ENCODE results near the gene ORM2. TPM values are rescaled to one million over a fixed set of nuclear protein-coding genes. Genes with fewer than 3 reads are reported as not detected.
A peak's percentile ranks its signal among the peaks of the same experiment; 100 is the strongest.

ORM2 gene
- total RNA-seq, 1 donor from 2014 or later, result not detected

DNA sequence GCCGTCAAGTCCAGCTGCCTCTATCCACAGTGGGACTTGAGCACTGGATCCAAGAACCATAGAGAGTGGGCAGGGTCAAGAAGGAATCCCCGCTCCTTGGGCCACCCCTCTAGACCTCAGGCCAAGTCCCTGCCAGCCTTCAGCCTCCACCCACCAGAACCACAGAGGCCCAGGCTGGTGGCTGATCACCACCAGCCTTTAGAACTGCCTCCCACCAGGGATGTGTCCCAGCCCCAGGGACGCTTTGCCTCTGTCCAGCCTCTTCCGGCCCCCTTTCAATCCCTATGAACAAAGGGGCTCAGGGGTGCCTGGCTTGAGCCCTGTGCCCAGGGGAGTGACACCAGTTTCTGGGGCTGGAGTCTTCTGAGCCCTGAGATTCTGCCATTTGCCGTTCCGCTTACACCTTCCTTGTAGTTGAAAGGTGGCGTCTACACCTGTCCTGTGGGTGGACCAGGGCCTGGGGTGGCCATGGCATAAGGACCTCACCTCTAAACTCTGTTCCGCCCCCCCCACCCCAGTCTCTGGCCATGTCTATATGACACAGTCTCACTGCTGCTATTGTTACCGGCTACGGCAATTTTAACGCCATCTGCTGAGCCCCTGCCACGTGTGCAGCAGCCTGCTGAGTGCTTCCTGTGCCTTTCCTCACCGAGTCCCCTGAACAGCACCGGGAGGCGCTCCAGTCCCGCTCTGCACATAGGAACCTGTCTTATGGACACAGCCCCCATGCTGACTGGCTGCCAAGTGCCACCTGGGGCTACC, 42.5 kb upstream of the ORM2 start:
- DNase-seq (ENCODE audit: low spot score), result peak; percentile 68
- peak overlapping the region; percentile 87 for H3K27ac Mint-ChIP-seq (ENCODE audit: unreplicated experiment)
- TF ChIP-seq, protein P1, sequence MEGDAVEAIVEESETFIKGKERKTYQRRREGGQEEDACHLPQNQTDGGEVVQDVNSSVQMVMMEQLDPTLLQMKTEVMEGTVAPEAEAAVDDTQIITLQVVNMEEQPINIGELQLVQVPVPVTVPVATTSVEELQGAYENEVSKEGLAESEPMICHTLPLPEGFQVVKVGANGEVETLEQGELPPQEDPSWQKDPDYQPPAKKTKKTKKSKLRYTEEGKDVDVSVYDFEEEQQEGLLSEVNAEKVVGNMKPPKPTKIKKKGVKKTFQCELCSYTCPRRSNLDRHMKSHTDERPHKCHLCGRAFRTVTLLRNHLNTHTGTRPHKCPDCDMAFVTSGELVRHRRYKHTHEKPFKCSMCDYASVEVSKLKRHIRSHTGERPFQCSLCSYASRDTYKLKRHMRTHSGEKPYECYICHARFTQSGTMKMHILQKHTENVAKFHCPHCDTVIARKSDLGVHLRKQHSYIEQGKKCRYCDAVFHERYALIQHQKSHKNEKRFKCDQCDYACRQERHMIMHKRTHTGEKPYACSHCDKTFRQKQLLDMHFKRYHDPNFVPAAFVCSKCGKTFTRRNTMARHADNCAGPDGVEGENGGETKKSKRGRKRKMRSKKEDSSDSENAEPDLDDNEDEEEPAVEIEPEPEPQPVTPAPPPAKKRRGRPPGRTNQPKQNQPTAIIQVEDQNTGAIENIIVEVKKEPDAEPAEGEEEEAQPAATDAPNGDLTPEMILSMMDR (IDR thresholded peaks at IDR 0.05), result no peak

DNA sequence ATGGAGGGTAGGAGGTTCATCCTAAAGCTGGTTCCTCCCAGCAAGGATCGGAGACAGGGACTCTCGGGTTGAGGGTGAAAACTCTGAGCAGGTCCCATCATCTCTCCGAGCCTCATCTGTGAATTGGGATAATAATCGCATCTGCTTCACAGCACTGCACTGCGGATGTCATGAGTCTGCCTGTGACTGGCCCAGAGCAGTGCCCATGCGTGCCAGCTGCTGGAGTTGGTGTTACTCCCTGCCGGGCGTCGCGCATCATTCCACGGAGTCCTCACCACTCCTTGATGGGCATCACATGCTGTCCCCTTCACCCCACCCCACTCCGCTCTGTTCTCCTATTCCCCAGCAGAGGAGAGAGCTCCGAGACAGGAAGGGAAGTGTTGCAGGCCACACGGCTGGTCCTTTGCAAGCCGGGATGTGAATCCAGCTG, 41.9 kb upstream of the ORM2 start:
- Mint-ChIP-seq H3K9me3 (ENCODE audit: low read depth) (no peaks in the 10 kb centered on the region), H3K36me3 (ENCODE audit: low read depth) (peaks cover 18% of the 10 kb centered on the region), H3K4me1 (ENCODE audit: low read depth) (peaks cover 52% of the 10 kb centered on the region), H3K27ac (ENCODE audit: unreplicated experiment) (peak overlapping the region; percentile 87), H3K27me3 (ENCODE audit: low read depth) (no peaks in the 10 kb centered on the region), H3K4me3 (ENCODE audit: unreplicated experiment) (peak overlapping the region; percentile 0)
- DNase-seq (ENCODE audit: low spot score), result peak; percentile 89
- TF ChIP-seq, protein P1 (IDR thresholded peaks at IDR 0.05), result no peak

More for the DNA sequence above, 42.5 kb upstream of the ORM2 start:
- Mint-ChIP-seq H3K36me3 (ENCODE audit: low read depth) (peaks cover 13% of the 10 kb centered on the region), H3K27me3 (ENCODE audit: low read depth) (no peaks in the 10 kb centered on the region), H3K9me3 (ENCODE audit: low read depth) (no peaks in the 10 kb centered on the region), H3K4me3 (ENCODE audit: unreplicated experiment) (no peak overlapping the region), H3K4me1 (ENCODE audit: low read depth) (peaks cover 54% of the 10 kb centered on the region)

DNA sequence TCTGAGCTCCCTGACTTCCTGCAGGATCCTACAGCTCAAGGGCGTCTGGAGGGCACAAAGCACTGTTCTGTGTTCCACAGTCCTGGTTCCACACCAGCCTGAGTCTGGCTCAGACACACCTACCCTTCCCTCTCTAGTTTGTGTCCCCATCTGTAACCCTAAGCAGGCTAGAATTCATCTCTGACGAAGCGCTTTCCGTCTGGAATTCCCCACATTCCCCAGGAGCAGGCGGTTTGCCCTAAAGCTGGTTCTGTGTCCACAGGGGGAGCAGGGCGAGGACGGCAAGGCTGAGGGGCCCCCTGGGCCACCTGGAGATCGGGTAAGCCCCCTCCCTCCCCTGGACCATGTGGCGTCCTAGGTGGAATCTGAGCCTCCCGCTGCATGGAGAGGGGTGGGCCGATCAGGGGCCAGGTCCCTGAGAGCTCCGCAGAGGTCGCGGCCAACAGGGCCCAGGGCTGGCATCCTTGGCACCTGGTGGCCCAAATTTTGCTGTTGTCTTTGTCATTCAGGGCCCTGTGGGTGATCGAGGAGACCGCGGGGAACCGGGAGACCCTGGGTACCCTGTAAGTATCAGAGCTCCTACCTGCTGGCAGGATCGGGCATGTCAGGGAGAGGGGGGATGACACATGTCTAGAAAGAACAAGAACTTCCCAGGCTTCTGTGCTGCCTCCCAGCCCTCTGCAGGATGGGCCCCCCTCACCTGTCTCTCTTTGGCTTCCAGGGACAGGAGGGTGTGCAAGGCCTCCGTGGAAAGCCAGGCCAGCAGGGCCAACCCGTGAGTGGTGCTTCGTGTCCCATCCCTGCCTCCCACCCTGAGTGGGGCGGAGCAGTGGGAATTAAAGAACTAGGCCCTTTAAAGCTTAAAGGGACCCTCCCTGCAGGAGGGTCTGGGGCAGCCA, 41.2 kb upstream of the ORM2 start:
- Mint-ChIP-seq H3K4me1 (ENCODE audit: low read depth) (peaks cover 45% of the 10 kb centered on the region), H3K4me3 (ENCODE audit: unreplicated experiment) (peak overlapping the region; percentile 0), H3K27ac (ENCODE audit: unreplicated experiment) (peak overlapping the region; percentile 87), H3K36me3 (ENCODE audit: low read depth) (peaks cover 22% of the 10 kb centered on the region), H3K9me3 (ENCODE audit: low read depth) (no peaks in the 10 kb centered on the region), H3K27me3 (ENCODE audit: low read depth) (no peaks in the 10 kb centered on the region)
- TF ChIP-seq, protein P1 (IDR thresholded peaks at IDR 0.05), result peak; percentile 25
- DNase-seq (ENCODE audit: low spot score), result peak; percentile 82

DNA sequence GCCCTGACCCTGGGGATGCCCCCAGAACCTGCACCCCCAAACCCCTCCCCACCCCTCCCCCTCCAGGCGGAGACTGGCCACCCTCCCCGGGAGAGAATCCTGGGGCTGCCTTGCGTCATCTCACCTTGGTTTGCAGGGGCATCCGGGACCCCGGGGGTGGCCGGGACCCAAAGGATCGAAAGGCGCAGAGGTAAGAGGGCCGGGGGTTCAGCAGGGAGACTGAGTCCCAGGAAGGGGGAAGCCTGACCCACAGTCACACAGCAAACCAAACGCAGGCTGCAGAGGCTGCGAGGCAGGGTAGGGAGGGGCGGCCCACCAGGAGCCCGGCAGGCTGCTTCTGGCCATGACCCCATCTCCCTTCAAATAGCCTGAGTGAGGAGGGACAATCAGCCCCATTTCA, 40.6 kb upstream of the ORM2 start:
- Mint-ChIP-seq H3K4me1 (ENCODE audit: low read depth) (peaks cover 45% of the 10 kb centered on the region), H3K9me3 (ENCODE audit: low read depth) (no peaks in the 10 kb centered on the region), H3K27ac (ENCODE audit: unreplicated experiment) (no peak overlapping the region), H3K27me3 (ENCODE audit: low read depth) (no peaks in the 10 kb centered on the region), H3K36me3 (ENCODE audit: low read depth) (peaks cover 22% of the 10 kb centered on the region), H3K4me3 (ENCODE audit: unreplicated experiment) (no peak overlapping the region)
- DNase-seq (ENCODE audit: low spot score), result peak; percentile 75
- TF ChIP-seq, protein P1 (IDR thresholded peaks at IDR 0.05), result no peak

Measured in chondrocyte (in vitro differentiated cells).